Endothelial cell of umbilical vein (primary cell): ENCODE data around the gene UBE4B. TPM values are rescaled to one million over a fixed set of nuclear protein-coding genes. Genes with fewer than 3 reads are reported as not detected.

Source experiments
- BruUV-seq: library from RNA; stranded (reverse); fragments of 400-500 nt; replicated peaks from 2 replicates; lab custom pipeline; 2021; lab: Mats Ljungman, UMichigan
- CTCF ChIA-PET: fragments of 300-600, 350-600 bp; sonication (Branson Sonifier 250); formaldehyde crosslinking; loops from one replicate; lab custom pipeline; 2021; ENCODE audit warnings: antibody characterized with exemption, inconsistent platforms; lab: Charles Lee
- POLR2A ChIA-PET: fragments of 300-600, 350-600 bp; sonication (Branson Sonifier 250); formaldehyde crosslinking; loops from one replicate; lab custom pipeline; 2021; ENCODE audit warnings: antibody characterized with exemption, inconsistent platforms; lab: Charles Lee
- DNase-seq: peaks from one replicate; pipeline ENCODE4 v3.0.0-alpha.2; 2011; ENCODE audit warnings: low read depth, low spot score
- FAIRE-seq: peaks from 2 replicates; lab custom pipeline; 2011; peaks lifted over from hg19 to GRCh38; lab: Jason Lieb, UNC
- H2AFZ ChIP-seq: 2 replicates; pipeline ENCODE4 v1.6.0; 2012; ENCODE audit warnings: low read depth, low read length, control low read depth, inconsistent platforms
- H3K27ac ChIP-seq: 2 replicates; pipeline ENCODE4 v1.5.1; 2011; ENCODE audit warnings: low read depth, mild to moderate bottlenecking, control low read depth, low read length, moderate library complexity; ENCODE audit not compliant: insufficient read depth
- H3K27me3 ChIP-seq, 2 experiments: 2 replicates each; pipeline versions ENCODE4 v1.6.0 to v1.6.1; 2011; ENCODE audit warnings: low read length in 2 of 2, mixed read lengths in 1 of 2; ENCODE audit not compliant: control insufficient read depth in 2 of 2, insufficient read depth in 2 of 2
- H3K36me3 ChIP-seq, 2 experiments: 2 replicates in 1 of 2; 3 replicates in 1 of 2; pipeline ENCODE4 v1.5.1; 2011; ENCODE audit warnings: low read length in 2 of 2, mild to moderate bottlenecking in 1 of 2, moderate library complexity in 1 of 2; ENCODE audit not compliant: control insufficient read depth in 2 of 2, insufficient read depth in 2 of 2; ENCODE audit errors: extremely low read depth in 1 of 2
- H3K4me1 ChIP-seq: 3 replicates; pipeline ENCODE4 v1.5.1; 2011; ENCODE audit warnings: mild to moderate bottlenecking, low read length; ENCODE audit not compliant: control insufficient read depth, insufficient read depth; ENCODE audit errors: extremely low read depth
- H3K4me2 ChIP-seq: 2 replicates; pipeline ENCODE4 v1.6.1; 2011; ENCODE audit warnings: low read length, control low read depth, mixed read lengths; ENCODE audit not compliant: insufficient read depth
- H3K4me3 ChIP-seq, 3 experiments: fragments of 200-600 bp in 1 of 3; sonication (generic), shearing (Covaris generic) in 1 of 3; replicated peaks in 1 of 3; 2 replicates each; pipeline ENCODE4 v1.5.1; 2011 to 2016; ENCODE audit warnings: control low read depth in 3 of 3, low read length in 3 of 3, mild to moderate bottlenecking in 2 of 3, inconsistent platforms in 1 of 3, low read depth in 1 of 3, moderate library complexity in 1 of 3; ENCODE audit not compliant: insufficient read depth in 1 of 3
- H3K79me2 ChIP-seq: 2 replicates; pipeline ENCODE4 v1.6.0; 2012; ENCODE audit warnings: low read length, inconsistent platforms; ENCODE audit not compliant: control insufficient read depth, insufficient read depth
- H3K9ac ChIP-seq: replicated peaks from 2 replicates; pipeline ENCODE3; 2011; ENCODE audit warnings: low read length, control low read depth; ENCODE audit not compliant: insufficient read depth; ENCODE audit errors: extremely low read depth
- H3K9me1 ChIP-seq: replicated peaks from 3 replicates; pipeline ENCODE4 v1.6.0; 2011; ENCODE audit warnings: mild to moderate bottlenecking, low read length; ENCODE audit not compliant: control insufficient read depth, insufficient read depth; ENCODE audit errors: extremely low read depth
- H3K9me3 ChIP-seq: replicated peaks from 2 replicates; pipeline ENCODE4 v1.5.1; 2012; ENCODE audit warnings: low read length, inconsistent platforms; ENCODE audit not compliant: control insufficient read depth, insufficient read depth
- H4K20me1 ChIP-seq: replicated peaks from 2 replicates; pipeline ENCODE3; 2011; ENCODE audit warnings: mild to moderate bottlenecking, low read length; ENCODE audit not compliant: control insufficient read depth, insufficient read depth; ENCODE audit errors: extremely low read depth
- CTCF ChIP-seq, 2 donors: IDR thresholded peaks; 1 replicate in 1 of 2; 2 replicates in 1 of 2; pipeline ENCODE4 v1.5.1; 2011; ENCODE audit warnings: low read length in 2 of 2, mild to moderate bottlenecking in 2 of 2, moderate library complexity in 2 of 2, control low read depth in 1 of 2, inconsistent platforms in 1 of 2, low read depth in 1 of 2; ENCODE audit not compliant: insufficient read depth in 1 of 2; ENCODE audit errors: extremely low read depth in 1 of 2
- EZH2 ChIP-seq: IDR thresholded peaks from 2 replicates; pipeline ENCODE4 v1.6.1; 2012; ENCODE audit warnings: borderline replicate concordance, low read depth, mild to moderate bottlenecking, moderate library complexity, low read length, inconsistent platforms; ENCODE audit not compliant: severe bottlenecking
- FOS ChIP-seq: IDR thresholded peaks from 2 replicates; pipeline ENCODE4 v1.6.1; 2011; ENCODE audit warnings: mild to moderate bottlenecking, low read length, moderate library complexity, borderline replicate concordance; ENCODE audit not compliant: insufficient read depth
- GATA2 ChIP-seq: IDR thresholded peaks from 2 replicates; pipeline ENCODE4 v1.7.0; 2011; ENCODE audit warnings: low read depth, mild to moderate bottlenecking, moderate library complexity, mixed read lengths, low read length; ENCODE audit not compliant: insufficient read length, insufficient read depth
- JUN ChIP-seq: IDR thresholded peaks from 2 replicates; pipeline ENCODE4 v1.6.1; 2011; ENCODE audit warnings: borderline replicate concordance, low read depth; ENCODE audit not compliant: insufficient read length, insufficient read depth
- MAX ChIP-seq: IDR thresholded peaks from 2 replicates; pipeline ENCODE4 v1.6.1; 2011; ENCODE audit not compliant: insufficient read depth, insufficient read length
- MYC ChIP-seq: IDR thresholded peaks from one replicate; pipeline ENCODE4 v1.6.1; 2011; ENCODE audit warnings: mild to moderate bottlenecking, low read depth, low read length
- POLR2A ChIP-seq: IDR thresholded peaks from 2 replicates; pipeline ENCODE4 v1.6.1; 2012; ENCODE audit warnings: low read depth, mild to moderate bottlenecking, control low read depth, low read length
- POLR2AphosphoS5 ChIP-seq: IDR thresholded peaks from 2 replicates; pipeline ENCODE4 v1.6.1; 2012; ENCODE audit warnings: low read depth, mild to moderate bottlenecking, control low read depth, low read length, moderate library complexity; ENCODE audit not compliant: insufficient read depth
- dilution Hi-C: fragments of 300-500 bp; cut with MboI; formaldehyde crosslinking; loops from one replicate; pipeline ENCODE4 v1.15.0; 2019; ENCODE audit warnings: low sequenced_read_pairs; ENCODE audit not compliant: extremely low pct_ligation_motif_present
- intact Hi-C: fragments of 100-400 bp; cut with micrococcal nuclease; formaldehyde crosslinking; loops from one replicate; pipeline ENCODE4 v1.10.0; 2022
- polyA plus RNA-seq, 4 experiments: library from polyadenylated mRNA; depleted of rRNA in 3 of 4; stranded (reverse) in 3 of 4; unstranded in 1 of 4; fragments of >200 nt; gene quantifications; 2 replicates each; pipeline versions ENCODE4 v1.2.1 to v1.2.3, GENCODE V29; 2011 to 2012; ENCODE audit warnings: missing spikeins in 1 of 4
- total RNA-seq: library from RNA; stranded (reverse); gene quantifications from 2 replicates; pipeline ENCODE4 v1.2.3, GENCODE V29; 2021

The UBE4B gene
- total and polyA plus RNA-seq, 2 donors (not counting 3 experiments of a cell fraction or from before 2014, with no cell fraction given), result 17.8 to 54.5 TPM

- H3K9ac ChIP-seq, result no peak overlapping the region
- no peak for TF ChIP-seq JUN
- no peak for TF ChIP-seq FOS
- TF ChIP-seq MYC, result no peak
- no peak for TF ChIP-seq POLR2AphosphoS5
- no peak for TF ChIP-seq MAX
- TF ChIP-seq CTCF (IDR thresholded peaks at IDR 0.05; ENCODE audit: extremely low read depth in 1 of 2, insufficient read depth in 1 of 2, low read depth in 1 of 2, low read length in 2 of 2), result no peak
- no peak for TF ChIP-seq GATA2
- TF ChIP-seq EZH2, result no peak
- no peak for TF ChIP-seq POLR2A
- no peaks in the 10 kb centered on the region for H3K79me2 ChIP-seq
- dilution Hi-C loops, result no loop called here
- no peaks in the 10 kb centered on the region for H3K9me3 ChIP-seq
- no peaks in the 10 kb centered on the region for H3K4me1 ChIP-seq
- ChIA-PET CTCF (interaction anchor here (0.9 kb wide), 1 partner anchor 22 kb away, joined by 3 read pairs; the partner anchor contains the start of gene KIF1B), POLR2A (interaction anchor here (0.7 kb wide), 1 partner anchor 22 kb away, joined by 4 read pairs; the partner anchor contains the start of gene KIF1B)
- H3K9me1 ChIP-seq, result no peaks in the 10 kb centered on the region
- no peaks in the 10 kb centered on the region for H4K20me1 ChIP-seq
- DNase-seq (no peak), FAIRE-seq (no peak)
- H3K27ac ChIP-seq, result no peak overlapping the region
- no TSS peak for BruUV-seq
- H2AFZ ChIP-seq, result no peak overlapping the region
- no peak overlapping the region for H3K4me3 ChIP-seq
- intact Hi-C loops, result no loop called here
- H3K36me3 ChIP-seq, result no peaks in the 10 kb centered on the region
- no peaks in the 10 kb centered on the region for H3K27me3 ChIP-seq
- H3K4me2 ChIP-seq, result no peak overlapping the region
Measured at GRCh38 chr1:10188133-10188650, 155.4 kb downstream of the UBE4B start.
